Measurements from ENCODE around the gene DENND1A.
"Not testable (repeated sequence)": the region's sequence is repeated elsewhere in the genome, so short reads cannot be mapped to it uniquely, and the experiment has no call there.

The DENND1A gene

DNA sequence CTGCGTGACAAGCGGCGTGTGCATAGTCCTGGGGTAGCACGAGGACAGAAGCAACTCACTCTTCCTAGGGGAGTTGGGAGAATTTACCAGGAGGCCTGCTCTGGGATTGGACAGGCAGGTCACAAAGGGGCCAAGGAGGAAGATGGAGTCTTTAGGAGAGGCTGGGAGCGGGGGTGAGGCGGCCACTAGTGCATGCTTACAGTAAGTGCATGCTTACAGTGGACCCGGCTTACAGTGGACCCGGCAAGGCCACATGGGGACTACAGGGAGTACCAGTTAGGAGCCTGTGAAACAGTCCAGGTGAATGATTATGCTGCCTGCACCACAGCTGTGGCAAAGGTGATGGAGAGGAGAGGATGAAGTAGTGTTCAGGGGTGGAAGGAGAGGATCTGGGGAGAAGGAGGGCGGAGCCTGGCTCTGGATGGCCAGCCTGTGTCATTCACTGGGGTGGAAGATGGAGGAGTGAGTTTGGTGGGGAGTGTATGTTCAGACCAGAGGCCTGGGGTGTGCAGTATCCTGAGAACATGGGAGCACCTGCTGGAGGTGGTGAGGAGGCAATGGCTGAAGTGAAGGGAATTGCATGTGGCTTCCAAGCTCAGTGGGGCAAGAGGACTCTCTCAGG, 495.2 kb downstream of the DENND1A start:
- Histone ChIP-seq H3K4me3 (ENCODE audit: insufficient read depth, low read depth, low read length) (no peak overlapping the region), H3K36me3 (ENCODE audit: control insufficient read depth, insufficient read depth, low read length) (no peaks in the 10 kb centered on the region), H3K27me3 (ENCODE audit: control insufficient read depth, insufficient read depth, low read length, poor library complexity, severe bottlenecking) (no peaks in the 10 kb centered on the region), H3K4me1 (ENCODE audit: control insufficient read depth, insufficient read depth, low read length) (peaks cover 28% of the 10 kb centered on the region), H3K27ac (ENCODE audit: insufficient read depth, low read depth, low read length, poor library complexity, severe bottlenecking) (no peak overlapping the region), H3K9me3 (ENCODE audit: control insufficient read depth, low read length) (no peaks in the 10 kb centered on the region)
- WGBS, 2 experiments, result 77 to 79% methylated on average over 9 of the region's 9 CpGs

DNA sequence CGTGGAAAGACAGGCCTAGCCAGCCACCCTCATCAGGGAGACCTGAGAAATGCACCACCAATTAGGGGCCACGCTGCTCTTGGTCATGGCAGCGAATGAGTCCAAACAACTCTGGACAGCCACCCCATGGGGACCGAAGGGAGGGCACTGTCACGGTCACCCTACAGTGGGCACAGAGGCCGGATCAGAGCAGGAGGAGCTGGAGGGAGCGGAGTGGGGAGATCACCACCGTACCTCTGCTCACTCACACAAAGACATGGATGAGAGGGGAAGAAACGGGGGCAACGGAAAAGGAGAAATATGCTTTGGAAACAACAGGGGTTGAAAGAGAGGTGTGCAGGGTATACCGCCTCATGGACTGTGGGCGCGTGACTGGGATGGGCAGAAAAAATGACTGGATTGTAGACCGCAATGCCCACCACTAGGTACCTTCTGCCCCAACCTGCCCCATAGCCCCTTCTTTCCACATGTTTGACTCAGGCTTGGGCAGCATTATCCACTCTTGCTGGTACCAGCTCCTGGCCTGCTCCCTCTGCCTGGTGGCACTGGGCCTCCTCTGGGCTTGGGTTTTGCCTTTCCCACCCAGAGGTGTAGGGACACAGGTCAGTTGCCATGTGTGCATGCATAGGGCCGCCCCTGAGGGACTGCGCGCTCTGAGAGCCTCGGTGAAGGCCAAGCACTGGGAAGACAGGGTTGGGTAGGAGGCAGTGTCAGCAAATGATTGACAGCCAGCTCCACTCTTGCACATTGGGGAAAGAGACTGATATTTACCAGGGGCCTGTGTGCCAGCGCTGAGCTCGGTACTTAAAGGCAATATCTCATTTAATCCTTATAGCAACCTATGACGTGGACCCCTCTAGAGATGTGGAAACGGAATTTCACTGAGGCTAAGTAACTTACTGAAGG, 497.3 kb downstream of the DENND1A start:
- no peak overlapping the region for H3K4me3 ChIP-seq (ENCODE audit: insufficient read depth, low read depth, low read length)
- no peak overlapping the region for H3K27ac ChIP-seq (ENCODE audit: insufficient read depth, low read depth, low read length, poor library complexity, severe bottlenecking)
- no peaks in the 10 kb centered on the region for H3K9me3 ChIP-seq (ENCODE audit: control insufficient read depth, low read length)
- H3K4me1 ChIP-seq (ENCODE audit: control insufficient read depth, insufficient read depth, low read length), result peaks cover 16% of the 10 kb centered on the region
- 94 to 96% methylated on average over 22 of the region's 22 CpGs for WGBS, 2 experiments
- H3K27me3 ChIP-seq (ENCODE audit: control insufficient read depth, insufficient read depth, low read length, poor library complexity, severe bottlenecking), result no peaks in the 10 kb centered on the region
- H3K36me3 ChIP-seq (ENCODE audit: control insufficient read depth, insufficient read depth, low read length), result no peaks in the 10 kb centered on the region

DNA sequence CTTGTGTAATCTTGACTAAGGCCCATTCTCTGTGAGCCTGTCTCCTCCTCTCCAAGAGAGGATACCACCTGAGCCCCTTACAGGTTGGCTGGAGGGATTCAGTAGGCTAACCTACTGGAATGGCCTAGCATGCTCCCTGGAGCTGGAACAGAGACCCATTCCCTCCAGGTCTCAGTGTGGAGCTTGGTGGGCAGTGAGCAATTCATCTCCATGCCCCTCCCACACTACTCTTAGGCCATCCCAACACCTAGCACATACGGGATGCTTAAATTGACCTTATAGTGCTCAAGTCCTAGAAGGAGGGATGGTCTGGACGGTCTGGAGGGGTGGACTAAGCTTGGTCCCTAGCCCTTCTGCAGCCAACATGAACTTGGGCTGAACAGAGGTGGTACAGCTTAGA, 498.3 kb downstream of the DENND1A start:
- H3K4me1 ChIP-seq (ENCODE audit: control insufficient read depth, insufficient read depth, low read length), result peaks cover 11% of the 10 kb centered on the region
- H3K9me3 ChIP-seq (ENCODE audit: control insufficient read depth, low read length), result no peaks in the 10 kb centered on the region
- H3K36me3 ChIP-seq (ENCODE audit: control insufficient read depth, insufficient read depth, low read length), result no peaks in the 10 kb centered on the region
- H3K27me3 ChIP-seq (ENCODE audit: control insufficient read depth, insufficient read depth, low read length, poor library complexity, severe bottlenecking), result no peaks in the 10 kb centered on the region
- H3K4me3 ChIP-seq (ENCODE audit: insufficient read depth, low read depth, low read length), result no peak overlapping the region
- H3K27ac ChIP-seq (ENCODE audit: insufficient read depth, low read depth, low read length, poor library complexity, severe bottlenecking), result no peak overlapping the region
- 92 to 95% methylated on average over 2 of the region's 2 CpGs for WGBS, 2 experiments

DNA sequence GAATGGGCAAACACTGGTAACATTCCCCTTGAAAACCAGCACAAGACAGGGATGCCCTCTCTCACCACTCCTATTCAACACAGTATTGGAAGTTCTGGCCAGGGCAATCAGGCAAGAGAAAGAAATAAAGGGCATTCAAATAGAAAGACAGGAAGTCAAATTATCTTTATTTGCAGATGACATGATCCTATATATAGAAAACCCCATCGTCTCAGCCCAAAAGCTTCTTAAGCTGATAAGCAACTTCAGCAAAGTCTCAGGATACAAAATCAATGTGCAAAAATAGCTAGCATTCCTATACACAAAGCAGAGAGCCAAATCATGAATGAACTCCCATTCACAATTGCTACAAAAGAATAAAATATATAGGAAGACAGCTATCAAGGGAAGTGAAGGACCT, 501.5 kb downstream of the DENND1A start:
- H3K4me1 ChIP-seq (ENCODE audit: control insufficient read depth, insufficient read depth, low read length); H3K36me3 ChIP-seq (ENCODE audit: control insufficient read depth, insufficient read depth, low read length); H3K27me3 ChIP-seq (ENCODE audit: control insufficient read depth, insufficient read depth, low read length, poor library complexity, severe bottlenecking); H3K4me3 ChIP-seq (ENCODE audit: insufficient read depth, low read depth, low read length); H3K27ac ChIP-seq (ENCODE audit: insufficient read depth, low read depth, low read length, poor library complexity, severe bottlenecking); H3K9me3 ChIP-seq (ENCODE audit: control insufficient read depth, low read length): not testable (repeated sequence)
- 88 to 92% methylated on average over 1 of the region's 1 CpG for WGBS, 2 experiments

DNA sequence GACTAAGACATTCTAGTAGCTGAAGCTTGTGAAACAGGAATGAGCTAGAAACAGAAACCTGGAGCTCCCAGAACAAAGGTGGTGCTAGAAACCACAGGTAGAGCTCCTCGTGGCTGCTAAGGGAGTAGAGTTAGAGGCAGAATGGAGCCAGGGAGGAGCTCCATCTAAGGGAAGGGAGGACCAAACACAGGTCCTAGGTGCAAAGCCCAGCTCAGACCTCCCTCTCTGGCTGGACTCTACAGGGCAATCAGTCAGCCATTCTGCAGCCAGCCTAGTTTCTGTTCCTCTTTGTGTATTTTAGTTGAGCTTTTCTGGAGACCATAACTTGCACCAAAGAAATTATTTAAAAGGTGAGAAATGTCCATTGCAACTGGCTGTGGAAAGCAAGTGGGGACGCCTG, 503.5 kb downstream of the DENND1A start:
- Histone ChIP-seq H3K27me3 (ENCODE audit: control insufficient read depth, insufficient read depth, low read length, poor library complexity, severe bottlenecking) (no peaks in the 10 kb centered on the region), H3K4me3 (ENCODE audit: insufficient read depth, low read depth, low read length) (no peak overlapping the region), H3K36me3 (ENCODE audit: control insufficient read depth, insufficient read depth, low read length) (no peaks in the 10 kb centered on the region), H3K4me1 (ENCODE audit: control insufficient read depth, insufficient read depth, low read length) (peaks cover 9% of the 10 kb centered on the region), H3K27ac (ENCODE audit: insufficient read depth, low read depth, low read length, poor library complexity, severe bottlenecking) (no peak overlapping the region), H3K9me3 (ENCODE audit: control insufficient read depth, low read length) (no peaks in the 10 kb centered on the region)
- 90 to 92% methylated on average over 2 of the region's 2 CpGs for WGBS, 2 experiments

DNA sequence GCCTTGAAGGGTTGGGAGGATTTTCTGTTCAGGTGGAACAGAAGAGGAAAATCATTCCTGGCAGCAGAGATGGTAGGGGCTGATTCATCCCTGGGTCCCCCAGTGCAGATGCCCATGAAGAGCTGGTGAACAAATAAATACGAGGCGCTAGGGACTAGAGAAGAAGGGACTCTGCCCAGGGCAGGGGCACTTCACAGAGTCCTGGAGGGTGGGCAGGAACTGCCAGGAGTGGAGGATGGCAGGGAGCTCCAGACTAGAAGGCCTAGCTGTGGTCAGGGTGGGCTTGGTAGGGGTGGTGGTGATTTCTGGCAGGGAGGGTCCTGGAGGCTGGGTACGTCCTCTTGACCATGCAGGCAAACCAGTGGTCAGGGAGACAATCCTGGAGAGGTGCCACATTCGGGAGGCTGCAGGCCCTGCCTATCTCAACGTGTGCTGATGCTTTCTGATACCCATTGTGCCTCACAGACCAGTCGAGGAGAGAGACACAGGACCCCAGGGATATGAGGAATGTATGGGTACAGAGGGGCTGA, 504.0 kb downstream of the DENND1A start:
- Histone ChIP-seq H3K4me3 (ENCODE audit: insufficient read depth, low read depth, low read length) (no peak overlapping the region), H3K4me1 (ENCODE audit: control insufficient read depth, insufficient read depth, low read length) (peaks cover 9% of the 10 kb centered on the region), H3K9me3 (ENCODE audit: control insufficient read depth, low read length) (no peaks in the 10 kb centered on the region), H3K27me3 (ENCODE audit: control insufficient read depth, insufficient read depth, low read length, poor library complexity, severe bottlenecking) (no peaks in the 10 kb centered on the region), H3K27ac (ENCODE audit: insufficient read depth, low read depth, low read length, poor library complexity, severe bottlenecking) (no peak overlapping the region), H3K36me3 (ENCODE audit: control insufficient read depth, insufficient read depth, low read length) (no peaks in the 10 kb centered on the region)
- WGBS, 2 experiments, result 95 to 96% methylated on average over 6 of the region's 6 CpGs

DNA sequence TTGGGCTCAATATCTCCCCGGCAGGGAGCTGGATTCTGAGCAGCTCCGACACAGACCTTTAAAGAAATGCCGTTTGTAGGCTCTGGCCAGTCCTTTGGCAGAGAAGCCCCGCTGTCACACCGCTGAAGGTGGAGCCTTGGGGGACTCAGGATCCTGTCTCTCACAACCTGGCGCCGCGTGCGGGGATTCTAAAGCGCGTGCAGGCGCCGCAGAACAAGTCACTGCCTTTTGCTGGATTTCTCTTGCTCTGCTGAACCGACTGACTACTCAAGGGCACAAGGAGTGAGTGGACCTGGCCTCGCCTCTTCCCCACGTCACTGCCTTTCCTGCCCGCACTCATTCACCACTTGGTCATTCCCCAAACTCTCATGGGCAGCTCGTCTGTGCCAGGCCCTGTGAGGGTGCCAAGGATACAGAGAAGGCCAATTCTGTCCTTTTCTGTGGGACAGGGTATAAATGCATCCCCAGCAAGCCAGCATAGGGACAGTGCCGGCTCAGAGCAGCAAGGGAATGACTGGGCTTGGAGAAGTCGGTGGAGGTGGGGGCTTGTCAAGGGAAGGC, 504.6 kb downstream of the DENND1A start:
- Histone ChIP-seq H3K27ac (ENCODE audit: insufficient read depth, low read depth, low read length, poor library complexity, severe bottlenecking) (no peak overlapping the region), H3K9me3 (ENCODE audit: control insufficient read depth, low read length) (no peaks in the 10 kb centered on the region), H3K4me1 (ENCODE audit: control insufficient read depth, insufficient read depth, low read length) (peaks cover 9% of the 10 kb centered on the region), H3K36me3 (ENCODE audit: control insufficient read depth, insufficient read depth, low read length) (no peaks in the 10 kb centered on the region), H3K27me3 (ENCODE audit: control insufficient read depth, insufficient read depth, low read length, poor library complexity, severe bottlenecking) (no peaks in the 10 kb centered on the region), H3K4me3 (ENCODE audit: insufficient read depth, low read depth, low read length) (no peak overlapping the region)
- WGBS, 2 experiments, result 73 to 79% methylated on average over 20 of the region's 20 CpGs

DNA sequence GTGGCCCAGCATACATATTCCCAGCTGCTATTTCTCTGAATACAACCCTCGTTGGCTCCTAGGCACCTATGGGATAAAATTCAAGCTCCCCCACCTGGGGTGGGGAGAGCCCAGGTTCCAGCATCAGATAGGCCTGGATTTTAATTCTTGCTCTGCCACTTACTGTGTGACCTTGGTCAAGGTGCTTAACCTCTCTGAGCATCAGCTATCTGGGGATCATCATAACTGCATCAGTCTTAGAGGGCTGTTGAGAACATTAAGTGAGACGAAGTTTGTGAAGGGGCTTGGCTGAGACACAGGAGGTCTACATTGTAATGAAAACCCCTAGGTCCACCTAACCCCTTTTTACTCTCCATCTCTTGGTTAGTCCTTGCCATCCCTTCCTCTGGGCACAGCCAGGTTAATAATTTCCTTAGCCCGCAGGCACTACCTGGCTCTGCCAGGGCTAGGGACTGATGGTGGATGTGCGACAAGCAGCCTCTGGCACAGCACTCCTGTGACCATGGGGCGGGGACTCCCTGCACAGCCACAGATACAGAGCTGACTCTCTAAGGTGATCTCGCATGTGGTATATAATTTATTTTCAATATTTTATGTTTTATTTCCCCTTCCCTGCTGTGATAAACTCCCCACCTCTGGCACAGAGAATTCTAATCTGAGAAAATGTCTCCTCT, 505.2 kb downstream of the DENND1A start:
- 92 to 95% methylated on average over 5 to 6 of the region's 6 CpGs for WGBS, 2 experiments
- Histone ChIP-seq H3K9me3 (ENCODE audit: control insufficient read depth, low read length) (no peaks in the 10 kb centered on the region), H3K4me3 (ENCODE audit: insufficient read depth, low read depth, low read length) (no peak overlapping the region), H3K27ac (ENCODE audit: insufficient read depth, low read depth, low read length, poor library complexity, severe bottlenecking) (no peak overlapping the region), H3K4me1 (ENCODE audit: control insufficient read depth, insufficient read depth, low read length) (peaks cover 10% of the 10 kb centered on the region), H3K27me3 (ENCODE audit: control insufficient read depth, insufficient read depth, low read length, poor library complexity, severe bottlenecking) (no peaks in the 10 kb centered on the region), H3K36me3 (ENCODE audit: control insufficient read depth, insufficient read depth, low read length) (no peaks in the 10 kb centered on the region)

DNA sequence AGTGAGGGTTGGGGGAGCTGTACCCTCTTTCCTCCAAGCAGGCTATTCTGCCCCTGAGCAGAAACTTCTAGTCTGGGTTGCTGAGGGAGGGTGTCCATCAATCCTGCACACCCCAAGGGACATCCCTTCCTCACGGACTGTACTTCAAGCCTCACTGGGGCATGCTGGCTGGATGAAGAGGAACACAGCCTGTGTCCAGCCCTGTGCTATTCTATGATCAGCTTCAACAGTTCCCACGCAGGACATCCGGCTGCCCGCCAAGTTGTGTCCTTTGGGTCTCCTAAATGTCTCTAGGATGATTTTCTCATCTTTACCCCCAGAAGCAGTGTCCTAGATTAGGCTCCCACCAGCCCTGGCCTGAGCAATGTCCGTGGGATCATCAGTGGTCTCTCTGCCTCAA, 505.8 kb downstream of the DENND1A start:
- Histone ChIP-seq H3K4me3 (ENCODE audit: insufficient read depth, low read depth, low read length) (no peak overlapping the region), H3K9me3 (ENCODE audit: control insufficient read depth, low read length) (no peaks in the 10 kb centered on the region), H3K4me1 (ENCODE audit: control insufficient read depth, insufficient read depth, low read length) (peaks cover 16% of the 10 kb centered on the region), H3K27me3 (ENCODE audit: control insufficient read depth, insufficient read depth, low read length, poor library complexity, severe bottlenecking) (no peaks in the 10 kb centered on the region), H3K27ac (ENCODE audit: insufficient read depth, low read depth, low read length, poor library complexity, severe bottlenecking) (no peak overlapping the region), H3K36me3 (ENCODE audit: control insufficient read depth, insufficient read depth, low read length) (no peaks in the 10 kb centered on the region)
- WGBS, 2 experiments, result 90 to 93% methylated on average over 5 of the region's 5 CpGs

DNA sequence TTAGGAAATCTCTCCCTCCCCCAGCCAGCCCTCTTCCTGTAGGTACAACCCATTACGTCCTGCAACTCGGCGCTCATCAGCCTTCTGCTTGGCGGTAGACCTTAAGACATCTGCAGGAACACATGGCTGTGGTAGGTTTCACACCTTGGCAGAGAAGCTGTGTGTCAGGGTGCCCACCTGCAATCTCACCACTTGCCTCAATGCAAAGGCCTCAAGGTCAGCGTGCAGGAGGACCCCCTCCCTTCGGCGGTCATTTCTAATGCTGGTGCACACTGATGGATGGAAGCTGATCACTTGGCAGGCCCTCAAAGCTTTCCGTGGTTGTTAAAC, 506.6 kb downstream of the DENND1A start:
- H3K4me1 ChIP-seq (ENCODE audit: control insufficient read depth, insufficient read depth, low read length), result peaks cover 19% of the 10 kb centered on the region
- H3K27me3 ChIP-seq (ENCODE audit: control insufficient read depth, insufficient read depth, low read length, poor library complexity, severe bottlenecking), result no peaks in the 10 kb centered on the region
- 74 to 79% methylated on average over 8 of the region's 8 CpGs for WGBS, 2 experiments
- H3K27ac ChIP-seq (ENCODE audit: insufficient read depth, low read depth, low read length, poor library complexity, severe bottlenecking), result no peak overlapping the region
- no peaks in the 10 kb centered on the region for H3K9me3 ChIP-seq (ENCODE audit: control insufficient read depth, low read length)
- H3K4me3 ChIP-seq (ENCODE audit: insufficient read depth, low read depth, low read length), result no peak overlapping the region
- H3K36me3 ChIP-seq (ENCODE audit: control insufficient read depth, insufficient read depth, low read length), result no peaks in the 10 kb centered on the region

Data from ectodermal cell (in vitro differentiated cells).